COLO668 (cell line): ENCODE data around the gene PBX4.

Experiments used
- DNase-seq: peaks from one replicate; lab custom pipeline; 2025; ENCODE audit not compliant: unreplicated experiment; lab: John Stamatoyannopoulos, UW

PBX4 gene

GRCh38 chr19:19592690-19593089 is 25.8 kb downstream of the PBX4 start:
- no peak for DNase-seq

- no peak for DNase-seq
Observed at GRCh38 chr19:19591133-19591825, 27.2 kb downstream of the PBX4 start.

GRCh38 chr19:19588546-19588945 is 29.9 kb downstream of the PBX4 start:
- no peak for DNase-seq

GRCh38 chr19:19587771-19588170 is 30.7 kb downstream of the PBX4 start:
- no peak for DNase-seq

GRCh38 chr19:19584356-19584755 is 34.1 kb downstream of the PBX4 start:
- no peak for DNase-seq

- no peak for DNase-seq
Observed at GRCh38 chr19:19582471-19582870, 36.0 kb downstream of the PBX4 start.

- no peak for DNase-seq
Observed at GRCh38 chr19:19581391-19581790, 37.1 kb downstream of the PBX4 start.

GRCh38 chr19:19580418-19580817 is 38.1 kb downstream of the PBX4 start:
- DNase-seq: no peak

- DNase-seq: no peak
Observed at GRCh38 chr19:19579533-19580361, 38.7 kb downstream of the PBX4 start.

GRCh38 chr19:19578252-19578651 is 40.2 kb downstream of the PBX4 start:
- no peak for DNase-seq

- DNase-seq: no peak
Observed at GRCh38 chr19:19575411-19575810, 43.1 kb downstream of the PBX4 start.

GRCh38 chr19:19571071-19571786 is 47.3 kb downstream of the PBX4 start:
- DNase-seq: no peak

GRCh38 chr19:19570571-19570970 is 47.9 kb downstream of the PBX4 start:
- DNase-seq: no peak

GRCh38 chr19:19568802-19569756 is 49.4 kb downstream of the PBX4 start:
- no peak for DNase-seq

GRCh38 chr19:19567391-19567790 is 51.1 kb downstream of the PBX4 start:
- no peak for DNase-seq

- no peak for DNase-seq
Observed at GRCh38 chr19:19566306-19566705, 52.2 kb downstream of the PBX4 start.

- no peak for DNase-seq
Observed at GRCh38 chr19:19563348-19563848, 55.1 kb downstream of the PBX4 start.

GRCh38 chr19:19562665-19563347 is 55.7 kb downstream of the PBX4 start:
- no peak for DNase-seq

- no peak for DNase-seq
Observed at GRCh38 chr19:19561946-19562664, 56.4 kb downstream of the PBX4 start.
